GM08714 (cell line): ENCODE measurements around the gene KRTAP9-4.

Experiments
- H3K4me3 ChIP-seq: fragments of 200-500 bp; sonication (Bioruptor generic); 2 replicates; pipeline ENCODE4 v1.5.1; 2014; ENCODE audit warnings: mild to moderate bottlenecking, low read length, inconsistent platforms
- ZNF274 ChIP-seq: IDR thresholded peaks from 2 replicates; pipeline ENCODE4 v1.6.1; 2012; ENCODE audit warnings: mild to moderate bottlenecking, low read depth, low read length

The KRTAP9-4 gene

GRCh38 chr17:41287050-41287449 lies 37.6 kb downstream of the KRTAP9-4 start:
- no peak for TF ChIP-seq ZNF274
- H3K4me3 ChIP-seq, result no peak overlapping the region

- no peak overlapping the region for H3K4me3 ChIP-seq
- TF ChIP-seq ZNF274, result no peak
Measured at GRCh38 chr17:41294016-41294415, 44.5 kb downstream of the KRTAP9-4 start.

- TF ChIP-seq ZNF274, result no peak
- no peak overlapping the region for H3K4me3 ChIP-seq
Measured at GRCh38 chr17:41296846-41297245, 47.4 kb downstream of the KRTAP9-4 start.

- H3K4me3 ChIP-seq, result no peak overlapping the region
- no peak for TF ChIP-seq ZNF274
Measured at GRCh38 chr17:41298458-41299135, 49.1 kb downstream of the KRTAP9-4 start.
